K562 (cell line): Measurements from ENCODE around the gene UROS.

ENCODE experiments used
- REST ChIP-seq, 2 experiments: fragments of 450-650 bp; formaldehyde crosslinking in 1 of 2; IDR thresholded peaks; 2 replicates each; pipeline versions ENCODE4 v1.4.0 to v1.6.1; 2014 to 2020; ENCODE audit warnings: mild to moderate bottlenecking in 2 of 2, borderline replicate concordance in 1 of 2, low read depth in 1 of 2
- ZNF23 ChIP-seq: fragments of 250-450 bp; sonication (Bioruptor Pico); IDR thresholded peaks from 2 replicates; pipeline ENCODE4 v1.4.0; 2020; ENCODE audit warnings: mild to moderate bottlenecking

DNA sequence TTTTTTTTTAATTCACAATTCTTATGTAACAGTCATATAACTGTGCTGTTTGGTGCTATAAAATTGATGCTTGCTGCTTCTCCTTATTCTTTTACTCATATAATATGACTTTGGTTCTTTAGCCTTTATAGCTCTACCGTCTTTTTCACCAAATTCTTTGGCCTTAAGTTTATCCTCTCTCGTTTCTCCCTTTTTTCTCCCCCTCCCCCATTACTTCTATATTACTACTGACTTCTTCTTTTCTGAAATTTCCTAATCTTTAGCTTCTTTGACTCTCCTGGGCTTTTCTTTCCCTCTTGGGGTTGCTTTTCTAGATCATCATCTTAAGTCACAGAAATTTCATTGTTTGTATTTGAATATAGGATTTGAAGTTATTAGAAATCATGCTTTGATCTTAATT lies 4.1 kb upstream of the UROS start:
- TF ChIP-seq REST (IDR thresholded peaks at IDR 0.05; ENCODE audit: borderline replicate concordance): no peak
- no peak for TF ChIP-seq REST (CRISPR knock-in tag; IDR thresholded peaks at IDR 0.05; ENCODE audit: low read depth)
- no peak for TF ChIP-seq ZNF23
